Uterus (tissue), 2 donors: ENCODE data around the gene KIF14.

ENCODE experiments used
- POLR2A ChIP-seq, 2 donors: fragments of 450-650 bp; IDR thresholded peaks; one replicate each; pipeline ENCODE4 v1.6.1; 2016; ENCODE audit warnings: antibody characterized with exemption in 2 of 2, mild to moderate bottlenecking in 1 of 2, moderate library complexity in 1 of 2
- TF ChIP-seq, protein P1 (sequence below), 4 experiments: fragments of 200-600 bp in 2 of 4; fragments of 450-650 bp in 2 of 4; sonication (generic) in 2 of 4; IDR thresholded peaks; one replicate each; pipeline ENCODE4 v1.5.1; 2016 to 2019; ENCODE audit warnings: antibody characterized with exemption in 4 of 4, mild to moderate bottlenecking in 2 of 4, moderate library complexity in 1 of 4

DNA sequence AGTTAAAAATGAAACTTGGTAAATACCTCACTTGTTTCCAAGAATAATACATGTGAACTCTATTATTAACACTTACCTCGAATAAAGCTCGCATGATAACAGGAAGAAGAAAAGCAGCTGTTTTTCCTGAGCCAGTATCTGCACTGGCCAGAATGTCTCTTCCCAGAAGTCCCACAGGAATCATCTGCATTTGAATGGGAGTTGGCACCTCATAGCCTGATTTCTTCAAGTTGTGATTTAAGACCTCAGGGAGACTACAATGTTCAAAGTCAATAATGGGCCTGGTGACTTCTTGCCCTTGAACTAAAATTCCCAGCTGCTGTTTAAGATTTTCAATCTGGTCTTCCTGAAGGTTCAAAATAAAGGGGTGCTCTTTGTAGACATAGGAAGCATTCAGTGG lies 45.3 kb upstream of the KIF14 start:
- TF ChIP-seq, protein P1, sequence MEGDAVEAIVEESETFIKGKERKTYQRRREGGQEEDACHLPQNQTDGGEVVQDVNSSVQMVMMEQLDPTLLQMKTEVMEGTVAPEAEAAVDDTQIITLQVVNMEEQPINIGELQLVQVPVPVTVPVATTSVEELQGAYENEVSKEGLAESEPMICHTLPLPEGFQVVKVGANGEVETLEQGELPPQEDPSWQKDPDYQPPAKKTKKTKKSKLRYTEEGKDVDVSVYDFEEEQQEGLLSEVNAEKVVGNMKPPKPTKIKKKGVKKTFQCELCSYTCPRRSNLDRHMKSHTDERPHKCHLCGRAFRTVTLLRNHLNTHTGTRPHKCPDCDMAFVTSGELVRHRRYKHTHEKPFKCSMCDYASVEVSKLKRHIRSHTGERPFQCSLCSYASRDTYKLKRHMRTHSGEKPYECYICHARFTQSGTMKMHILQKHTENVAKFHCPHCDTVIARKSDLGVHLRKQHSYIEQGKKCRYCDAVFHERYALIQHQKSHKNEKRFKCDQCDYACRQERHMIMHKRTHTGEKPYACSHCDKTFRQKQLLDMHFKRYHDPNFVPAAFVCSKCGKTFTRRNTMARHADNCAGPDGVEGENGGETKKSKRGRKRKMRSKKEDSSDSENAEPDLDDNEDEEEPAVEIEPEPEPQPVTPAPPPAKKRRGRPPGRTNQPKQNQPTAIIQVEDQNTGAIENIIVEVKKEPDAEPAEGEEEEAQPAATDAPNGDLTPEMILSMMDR (IDR thresholded peaks at IDR 0.05), result no peak
- TF ChIP-seq POLR2A (IDR thresholded peaks at IDR 0.05), result no peak
